Measurements from ENCODE around the gene PTPRH.
"Not testable (repeated sequence)": the region's sequence is repeated elsewhere in the genome, so short reads cannot be mapped to it uniquely, and the experiment has no call there.

Gene PTPRH

GRCh38 chr19:55174425-55175116, 34.7 kb downstream of the PTPRH start:
- TF ChIP-seq MAX (IDR thresholded peaks at IDR 0.05; ENCODE audit: low read depth, low read length) (no peak), POLR2A (IDR thresholded peaks at IDR 0.05; ENCODE audit: extremely low read depth, insufficient read length) (no peak), MYC (IDR thresholded peaks at IDR 0.05; ENCODE audit: low read depth, low read length) (no peak), CTCF (IDR thresholded peaks at IDR 0.05; ENCODE audit: low read depth, low read length) (no peak)
- DNase-seq (ENCODE audit: low read depth), result no peak
- no peak overlapping the region for H3K4me3 ChIP-seq (ENCODE audit: low read depth, low read length)

- no peak overlapping the region for H3K4me3 ChIP-seq (ENCODE audit: low read depth, low read length)
- DNase-seq (ENCODE audit: low read depth), result no peak
- TF ChIP-seq MAX (IDR thresholded peaks at IDR 0.05; ENCODE audit: low read depth, low read length) (no peak), MYC (IDR thresholded peaks at IDR 0.05; ENCODE audit: low read depth, low read length) (no peak), CTCF (IDR thresholded peaks at IDR 0.05; ENCODE audit: low read depth, low read length) (no peak), POLR2A (IDR thresholded peaks at IDR 0.05; ENCODE audit: extremely low read depth, insufficient read length) (no peak)
Measured at GRCh38 chr19:55173714-55174409, 35.4 kb downstream of the PTPRH start.

- TF ChIP-seq CTCF (IDR thresholded peaks at IDR 0.05; ENCODE audit: low read depth, low read length) (no peak), POLR2A (IDR thresholded peaks at IDR 0.05; ENCODE audit: extremely low read depth, insufficient read length) (no peak), MYC (IDR thresholded peaks at IDR 0.05; ENCODE audit: low read depth, low read length) (no peak), MAX (IDR thresholded peaks at IDR 0.05; ENCODE audit: low read depth, low read length) (no peak)
- H3K4me3 ChIP-seq (ENCODE audit: low read depth, low read length), result no peak overlapping the region
- no peak for DNase-seq (ENCODE audit: low read depth)
Measured at GRCh38 chr19:55173186-55173713, 36.1 kb downstream of the PTPRH start.

GRCh38 chr19:55172741-55173140, 36.6 kb downstream of the PTPRH start:
- TF ChIP-seq CTCF (IDR thresholded peaks at IDR 0.05; ENCODE audit: low read depth, low read length) (no peak), POLR2A (IDR thresholded peaks at IDR 0.05; ENCODE audit: extremely low read depth, insufficient read length) (no peak)
- no peak for DNase-seq (ENCODE audit: low read depth)

GRCh38 chr19:55172318-55172717, 37.0 kb downstream of the PTPRH start:
- H3K4me3 ChIP-seq (ENCODE audit: low read depth, low read length), result not testable (repeated sequence)

More at GRCh38 chr19:55172741-55173140, 36.6 kb downstream of the PTPRH start:
- H3K4me3 ChIP-seq (ENCODE audit: low read depth, low read length), result no peak overlapping the region

GRCh38 chr19:55171440-55171839, 37.9 kb downstream of the PTPRH start:
- H3K4me3 ChIP-seq (ENCODE audit: low read depth, low read length), result no peak overlapping the region
- TF ChIP-seq MAX (IDR thresholded peaks at IDR 0.05; ENCODE audit: low read depth, low read length) (no peak), CTCF (IDR thresholded peaks at IDR 0.05; ENCODE audit: low read depth, low read length) (no peak), POLR2A (IDR thresholded peaks at IDR 0.05; ENCODE audit: extremely low read depth, insufficient read length) (no peak), MYC (IDR thresholded peaks at IDR 0.05; ENCODE audit: low read depth, low read length) (no peak)
- no peak for DNase-seq (ENCODE audit: low read depth)

More at GRCh38 chr19:55172318-55172717, 37.0 kb downstream of the PTPRH start:
- DNase-seq (ENCODE audit: low read depth), result not testable (repeated sequence)

All from NB4 (cell line).